Neural crest cell (in vitro differentiated cells): ENCODE measurements around the gene OR4D9. TPM values are rescaled to one million over a fixed set of nuclear protein-coding genes. Genes with fewer than 3 reads are reported as not detected.
A peak's percentile ranks its signal among the peaks of the same experiment; 100 is the strongest.
"Not testable (repeated sequence)": the region's sequence is repeated elsewhere in the genome, so short reads cannot be mapped to it uniquely, and the experiment has no call there.

ENCODE experiments used
- DNase-seq: peaks from one replicate; pipeline ENCODE4 v3.0.0; 2021; ENCODE audit warnings: low read depth, mixed read lengths, low spot score
- H3K27ac Mint-ChIP-seq: one replicate; pipeline ENCODE4 v1.8.0; 2021; ENCODE audit warnings: mild to moderate bottlenecking, mixed read lengths; ENCODE audit not compliant: unreplicated experiment
- H3K27me3 Mint-ChIP-seq: 2 replicates; pipeline ENCODE4 v1.8.0; 2021; ENCODE audit warnings: low read depth, mild to moderate bottlenecking, mixed read lengths
- H3K36me3 Mint-ChIP-seq: 2 replicates; pipeline ENCODE4 v1.8.0; 2021; ENCODE audit warnings: low read depth, mild to moderate bottlenecking, mixed read lengths
- H3K4me1 Mint-ChIP-seq: 2 replicates; pipeline ENCODE4 v1.8.0; 2021; ENCODE audit warnings: mixed read lengths
- H3K4me3 Mint-ChIP-seq: one replicate; pipeline ENCODE4 v1.8.0; 2021; ENCODE audit warnings: mild to moderate bottlenecking, mixed read lengths
- H3K9me3 Mint-ChIP-seq: 2 replicates; pipeline ENCODE4 v1.8.0; 2021; ENCODE audit warnings: mixed read lengths
- total RNA-seq: library from RNA; stranded (reverse); gene quantifications from 2 replicates; pipeline ENCODE4 v1.2.1, GENCODE V29; 2021
- TF ChIP-seq, protein P1 (sequence below): fragments of 200-600 bp; sonication (generic); conservative IDR thresholded peaks from 2 replicates; pipeline ENCODE4 v1.5.0; 2021; ENCODE audit warnings: antibody characterized with exemption, mild to moderate bottlenecking

OR4D9 gene
- total RNA-seq, 1 donor from 2014 or later, result not detected

DNA sequence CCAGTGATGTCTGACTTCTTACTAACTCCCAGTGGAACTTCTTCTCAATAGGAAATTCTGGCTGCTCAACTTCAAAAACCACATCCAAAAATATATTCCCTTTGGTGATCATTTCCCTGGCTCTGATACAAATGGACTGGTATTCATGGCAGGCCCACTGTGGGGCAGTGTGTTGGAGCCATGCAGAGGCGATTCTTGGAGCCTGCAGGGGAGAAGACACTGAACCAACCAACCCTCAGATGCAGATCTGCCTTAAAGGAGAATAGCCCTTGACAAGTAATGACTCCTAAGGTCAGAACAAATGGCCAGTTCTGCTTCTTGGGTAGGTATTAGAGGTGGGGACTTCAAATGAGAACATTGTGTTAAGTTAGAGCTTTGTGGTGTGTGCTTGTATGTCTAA lies 12.2 kb downstream of the OR4D9 start:
- no peak for DNase-seq
- H3K9me3 Mint-ChIP-seq, result no peaks in the 10 kb centered on the region
- TF ChIP-seq, protein P1, sequence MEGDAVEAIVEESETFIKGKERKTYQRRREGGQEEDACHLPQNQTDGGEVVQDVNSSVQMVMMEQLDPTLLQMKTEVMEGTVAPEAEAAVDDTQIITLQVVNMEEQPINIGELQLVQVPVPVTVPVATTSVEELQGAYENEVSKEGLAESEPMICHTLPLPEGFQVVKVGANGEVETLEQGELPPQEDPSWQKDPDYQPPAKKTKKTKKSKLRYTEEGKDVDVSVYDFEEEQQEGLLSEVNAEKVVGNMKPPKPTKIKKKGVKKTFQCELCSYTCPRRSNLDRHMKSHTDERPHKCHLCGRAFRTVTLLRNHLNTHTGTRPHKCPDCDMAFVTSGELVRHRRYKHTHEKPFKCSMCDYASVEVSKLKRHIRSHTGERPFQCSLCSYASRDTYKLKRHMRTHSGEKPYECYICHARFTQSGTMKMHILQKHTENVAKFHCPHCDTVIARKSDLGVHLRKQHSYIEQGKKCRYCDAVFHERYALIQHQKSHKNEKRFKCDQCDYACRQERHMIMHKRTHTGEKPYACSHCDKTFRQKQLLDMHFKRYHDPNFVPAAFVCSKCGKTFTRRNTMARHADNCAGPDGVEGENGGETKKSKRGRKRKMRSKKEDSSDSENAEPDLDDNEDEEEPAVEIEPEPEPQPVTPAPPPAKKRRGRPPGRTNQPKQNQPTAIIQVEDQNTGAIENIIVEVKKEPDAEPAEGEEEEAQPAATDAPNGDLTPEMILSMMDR, result no peak
- no peak overlapping the region for H3K4me3 Mint-ChIP-seq
- H3K36me3 Mint-ChIP-seq, result no peaks in the 10 kb centered on the region
- H3K4me1 Mint-ChIP-seq, result peaks cover 10% of the 10 kb centered on the region
- H3K27ac Mint-ChIP-seq, result no peak overlapping the region
- peaks cover 2% of the 10 kb centered on the region for H3K27me3 Mint-ChIP-seq

- no peaks in the 10 kb centered on the region for H3K36me3 Mint-ChIP-seq
- H3K4me3 Mint-ChIP-seq, result peak overlapping the region; percentile 9
- peak overlapping the region; percentile 31 for H3K27ac Mint-ChIP-seq
- peaks cover 3% of the 10 kb centered on the region for H3K9me3 Mint-ChIP-seq
- H3K4me1 Mint-ChIP-seq, result peaks cover 20% of the 10 kb centered on the region
- H3K27me3 Mint-ChIP-seq, result no peaks in the 10 kb centered on the region
- no peak for DNase-seq
- TF ChIP-seq, protein P1, result no peak
Measured at GRCh38 chr11:59528711-59529110, 17.4 kb downstream of the OR4D9 start.

DNA sequence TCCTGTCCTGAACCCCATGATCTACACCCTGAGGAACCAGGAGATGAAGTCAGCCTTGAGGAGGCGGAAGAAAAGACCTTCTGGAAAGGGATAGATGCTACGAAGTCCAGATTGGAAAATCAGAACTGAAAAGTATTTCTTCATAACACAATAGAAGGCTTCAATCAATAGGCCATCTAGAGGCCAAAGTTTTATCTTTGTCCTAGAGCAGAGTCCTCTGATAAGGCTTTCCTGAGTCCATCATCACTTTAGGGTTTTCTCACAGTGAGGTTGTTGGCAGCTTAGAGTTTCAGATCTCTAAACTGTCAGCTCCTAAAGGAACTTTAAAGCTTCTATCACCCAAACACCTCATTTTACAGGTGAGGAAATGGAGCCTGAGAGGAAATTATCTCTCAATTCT lies 21.3 kb downstream of the OR4D9 start:
- H3K9me3 Mint-ChIP-seq, result peaks cover 3% of the 10 kb centered on the region
- no peaks in the 10 kb centered on the region for H3K27me3 Mint-ChIP-seq
- peaks cover 25% of the 10 kb centered on the region for H3K4me1 Mint-ChIP-seq
- TF ChIP-seq, protein P1, result no peak
- DNase-seq, result no peak
- H3K4me3 Mint-ChIP-seq, result no peak overlapping the region
- H3K36me3 Mint-ChIP-seq, result no peaks in the 10 kb centered on the region
- no peak overlapping the region for H3K27ac Mint-ChIP-seq

DNA sequence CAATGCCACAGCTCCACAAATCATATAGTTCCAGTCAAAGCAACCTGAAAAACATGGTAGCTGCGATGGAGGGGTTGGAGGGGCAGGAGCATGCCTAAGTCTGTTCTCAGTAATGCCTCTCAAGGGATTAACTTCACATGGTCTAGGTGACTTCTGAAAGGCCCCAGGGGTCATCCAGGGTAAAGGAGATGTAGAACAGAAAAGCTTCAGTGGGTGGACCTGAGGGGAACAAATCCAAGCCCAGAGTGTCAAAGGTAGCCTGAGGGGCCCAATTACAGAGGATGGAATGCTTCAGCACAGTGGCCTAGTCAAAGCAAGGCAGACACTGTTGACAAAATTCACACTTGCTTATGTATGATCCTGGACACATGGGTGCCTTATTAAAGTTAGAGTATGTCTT lies 23.3 kb downstream of the OR4D9 start:
- no peak overlapping the region for H3K4me3 Mint-ChIP-seq
- DNase-seq, result no peak
- TF ChIP-seq, protein P1, result no peak
- H3K4me1 Mint-ChIP-seq, result peaks cover 11% of the 10 kb centered on the region
- no peak overlapping the region for H3K27ac Mint-ChIP-seq
- H3K27me3 Mint-ChIP-seq, result no peaks in the 10 kb centered on the region
- H3K36me3 Mint-ChIP-seq, result no peaks in the 10 kb centered on the region
- peaks cover 3% of the 10 kb centered on the region for H3K9me3 Mint-ChIP-seq

- TF ChIP-seq, protein P1, result no peak
- no peaks in the 10 kb centered on the region for H3K36me3 Mint-ChIP-seq
- no peak overlapping the region for H3K4me3 Mint-ChIP-seq
- no peaks in the 10 kb centered on the region for H3K27me3 Mint-ChIP-seq
- H3K4me1 Mint-ChIP-seq, result peaks cover 7% of the 10 kb centered on the region
- H3K9me3 Mint-ChIP-seq, result no peaks in the 10 kb centered on the region
- no peak for DNase-seq
- H3K27ac Mint-ChIP-seq, result no peak overlapping the region
Measured at GRCh38 chr11:59542142-59542810, 30.9 kb downstream of the OR4D9 start.

- H3K36me3 Mint-ChIP-seq, H3K27ac Mint-ChIP-seq, H3K27me3 Mint-ChIP-seq, DNase-seq, H3K4me3 Mint-ChIP-seq, H3K4me1 Mint-ChIP-seq, H3K9me3 Mint-ChIP-seq: not testable (repeated sequence)
Measured at GRCh38 chr11:59543713-59544112, 32.4 kb downstream of the OR4D9 start.
